ENCODE results near the gene MAGI2.

Gene MAGI2

GRCh38 chr7:78433421-78433820, 1020.0 kb downstream of the MAGI2 start:
- ATAC-seq (replicated peaks): no peak
- DNase-seq: no peak
- H3K4me1 Mint-ChIP-seq (ENCODE audit: low read depth in 2 of 2): no peaks in the 10 kb centered on the region
- H3K9me3 Mint-ChIP-seq: peaks cover 0 to 3% of the 10 kb centered on the region in 2 donors
- no peak overlapping the region for H3K27ac Mint-ChIP-seq
- H3K4me3 Mint-ChIP-seq: no peak overlapping the region
- H3K27me3 Mint-ChIP-seq: no peaks in the 10 kb centered on the region
- no peaks in the 10 kb centered on the region for H3K36me3 Mint-ChIP-seq (ENCODE audit: insufficient read depth)

GRCh38 chr7:78429878-78430277, 1023.6 kb downstream of the MAGI2 start:
- no peak for DNase-seq
- H3K36me3 Mint-ChIP-seq (ENCODE audit: insufficient read depth): no peaks in the 10 kb centered on the region
- H3K27ac Mint-ChIP-seq: no peak overlapping the region
- peaks cover 0 to 2% of the 10 kb centered on the region in 2 donors for H3K9me3 Mint-ChIP-seq
- no peak for ATAC-seq (replicated peaks)
- no peaks in the 10 kb centered on the region for H3K27me3 Mint-ChIP-seq
- H3K4me3 Mint-ChIP-seq: no peak overlapping the region
- H3K4me1 Mint-ChIP-seq (ENCODE audit: low read depth in 2 of 2): no peaks in the 10 kb centered on the region

GRCh38 chr7:78427209-78427608, 1026.3 kb downstream of the MAGI2 start:
- ATAC-seq (replicated peaks): no peak
- Mint-ChIP-seq H3K27ac (no peak overlapping the region), H3K4me3 (no peak overlapping the region), H3K27me3 (no peaks in the 10 kb centered on the region), H3K9me3 (peaks cover 0 to 7% of the 10 kb centered on the region in 2 donors), H3K4me1 (ENCODE audit: low read depth in 2 of 2) (no peaks in the 10 kb centered on the region), H3K36me3 (ENCODE audit: insufficient read depth) (no peaks in the 10 kb centered on the region)
- no peak for DNase-seq

- ATAC-seq (replicated peaks) (no peak), DNase-seq (no peak)
- no peak overlapping the region for H3K4me3 Mint-ChIP-seq
- no peaks in the 10 kb centered on the region for H3K36me3 Mint-ChIP-seq (ENCODE audit: insufficient read depth)
- H3K27me3 Mint-ChIP-seq: no peaks in the 10 kb centered on the region
- H3K9me3 Mint-ChIP-seq: peaks cover 8% of the 10 kb centered on the region in 2 donors
- no peaks in the 10 kb centered on the region for H3K4me1 Mint-ChIP-seq (ENCODE audit: low read depth in 2 of 2)
- H3K27ac Mint-ChIP-seq: no peak overlapping the region
Observed at GRCh38 chr7:78420001-78420400, 1033.5 kb downstream of the MAGI2 start.

GRCh38 chr7:78417180-78417853, 1036.2 kb downstream of the MAGI2 start:
- DNase-seq (no peak), ATAC-seq (replicated peaks) (no peak)
- H3K4me3 Mint-ChIP-seq: no peak overlapping the region
- H3K9me3 Mint-ChIP-seq: peaks cover 5 to 8% of the 10 kb centered on the region in 2 donors
- H3K27me3 Mint-ChIP-seq: no peaks in the 10 kb centered on the region
- H3K36me3 Mint-ChIP-seq (ENCODE audit: insufficient read depth): no peaks in the 10 kb centered on the region
- no peaks in the 10 kb centered on the region for H3K4me1 Mint-ChIP-seq (ENCODE audit: low read depth in 2 of 2)
- H3K27ac Mint-ChIP-seq: no peak overlapping the region

- peaks cover 4 to 8% of the 10 kb centered on the region in 2 donors for H3K9me3 Mint-ChIP-seq
- DNase-seq: no peak
- H3K27me3 Mint-ChIP-seq: no peaks in the 10 kb centered on the region
- no peaks in the 10 kb centered on the region for H3K4me1 Mint-ChIP-seq (ENCODE audit: low read depth in 2 of 2)
- no peak for ATAC-seq (replicated peaks)
- no peak overlapping the region for H3K4me3 Mint-ChIP-seq
- H3K36me3 Mint-ChIP-seq (ENCODE audit: insufficient read depth): no peaks in the 10 kb centered on the region
- no peak overlapping the region for H3K27ac Mint-ChIP-seq
Observed at GRCh38 chr7:78413568-78413967, 1039.9 kb downstream of the MAGI2 start.

- Mint-ChIP-seq H3K27ac (no peak overlapping the region), H3K27me3 (no peaks in the 10 kb centered on the region), H3K36me3 (ENCODE audit: insufficient read depth) (no peaks in the 10 kb centered on the region), H3K4me1 (ENCODE audit: low read depth in 2 of 2) (no peaks in the 10 kb centered on the region), H3K4me3 (no peak overlapping the region), H3K9me3 (peaks cover 4 to 8% of the 10 kb centered on the region in 2 donors)
- ATAC-seq (replicated peaks) (no peak), DNase-seq (no peak)
Observed at GRCh38 chr7:78412216-78412858, 1041.1 kb downstream of the MAGI2 start.

GRCh38 chr7:78407031-78407430, 1046.4 kb downstream of the MAGI2 start:
- Mint-ChIP-seq H3K9me3 (peaks cover 0 to under 1% of the 10 kb centered on the region in 2 donors), H3K4me3 (no peak overlapping the region), H3K36me3 (ENCODE audit: insufficient read depth) (no peaks in the 10 kb centered on the region), H3K4me1 (ENCODE audit: low read depth in 2 of 2) (no peaks in the 10 kb centered on the region), H3K27me3 (no peaks in the 10 kb centered on the region), H3K27ac (no peak overlapping the region)
- no peak for DNase-seq
- no peak for ATAC-seq (replicated peaks)

- no peak overlapping the region for H3K4me3 Mint-ChIP-seq
- H3K9me3 Mint-ChIP-seq: no peaks in the 10 kb centered on the region
- H3K36me3 Mint-ChIP-seq (ENCODE audit: insufficient read depth): no peaks in the 10 kb centered on the region
- H3K27me3 Mint-ChIP-seq: no peaks in the 10 kb centered on the region
- H3K27ac Mint-ChIP-seq: no peak overlapping the region
- DNase-seq (no peak), ATAC-seq (replicated peaks) (no peak)
- no peaks in the 10 kb centered on the region for H3K4me1 Mint-ChIP-seq (ENCODE audit: low read depth in 2 of 2)
Observed at GRCh38 chr7:78406531-78406930, 1046.9 kb downstream of the MAGI2 start.

- DNase-seq (no peak), ATAC-seq (replicated peaks) (no peak)
- no peak overlapping the region for H3K27ac Mint-ChIP-seq
- H3K27me3 Mint-ChIP-seq: no peaks in the 10 kb centered on the region
- peaks cover 0 to 2% of the 10 kb centered on the region in 2 donors for H3K9me3 Mint-ChIP-seq
- no peaks in the 10 kb centered on the region for H3K4me1 Mint-ChIP-seq (ENCODE audit: low read depth in 2 of 2)
- H3K4me3 Mint-ChIP-seq: no peak overlapping the region
- no peaks in the 10 kb centered on the region for H3K36me3 Mint-ChIP-seq (ENCODE audit: insufficient read depth)
Observed at GRCh38 chr7:78402096-78402495, 1051.4 kb downstream of the MAGI2 start.

GRCh38 chr7:78400038-78400437, 1053.4 kb downstream of the MAGI2 start:
- no peaks in the 10 kb centered on the region for H3K36me3 Mint-ChIP-seq (ENCODE audit: insufficient read depth)
- H3K9me3 Mint-ChIP-seq: peaks cover 0 to 5% of the 10 kb centered on the region in 2 donors
- no peak overlapping the region for H3K27ac Mint-ChIP-seq
- DNase-seq (no peak), ATAC-seq (replicated peaks) (no peak)
- no peaks in the 10 kb centered on the region for H3K4me1 Mint-ChIP-seq (ENCODE audit: low read depth in 2 of 2)
- no peak overlapping the region for H3K4me3 Mint-ChIP-seq
- H3K27me3 Mint-ChIP-seq: no peaks in the 10 kb centered on the region

- no peak for ATAC-seq (replicated peaks)
- Mint-ChIP-seq H3K27me3 (no peaks in the 10 kb centered on the region), H3K4me1 (ENCODE audit: low read depth in 2 of 2) (no peaks in the 10 kb centered on the region), H3K9me3 (peaks cover 6% of the 10 kb centered on the region in 2 donors), H3K36me3 (ENCODE audit: insufficient read depth) (no peaks in the 10 kb centered on the region), H3K4me3 (no peak overlapping the region), H3K27ac (no peak overlapping the region)
- DNase-seq: no peak
Observed at GRCh38 chr7:78399033-78399769, 1054.3 kb downstream of the MAGI2 start.

- ATAC-seq (replicated peaks) (no peak), DNase-seq (no peak)
- Mint-ChIP-seq H3K27ac (no peak overlapping the region), H3K4me1 (ENCODE audit: low read depth in 2 of 2) (no peaks in the 10 kb centered on the region), H3K4me3 (no peak overlapping the region), H3K27me3 (no peaks in the 10 kb centered on the region), H3K9me3 (peaks cover 6 to 7% of the 10 kb centered on the region in 2 donors), H3K36me3 (ENCODE audit: insufficient read depth) (no peaks in the 10 kb centered on the region)
Observed at GRCh38 chr7:78398576-78398975, 1054.9 kb downstream of the MAGI2 start.

- Mint-ChIP-seq H3K9me3 (peaks cover 6 to 7% of the 10 kb centered on the region in 2 donors), H3K27ac (no peak overlapping the region), H3K4me3 (no peak overlapping the region), H3K4me1 (ENCODE audit: low read depth in 2 of 2) (no peaks in the 10 kb centered on the region), H3K27me3 (no peaks in the 10 kb centered on the region), H3K36me3 (ENCODE audit: insufficient read depth) (no peaks in the 10 kb centered on the region)
- DNase-seq (no peak), ATAC-seq (replicated peaks) (no peak)
Observed at GRCh38 chr7:78398081-78398480, 1055.4 kb downstream of the MAGI2 start.

Measured in effector memory CD8-positive, alpha-beta T cell (primary cell).